Smooth muscle cell (in vitro differentiated cells): ENCODE results near the gene MOB2. TPM values are rescaled to one million over a fixed set of nuclear protein-coding genes. Genes with fewer than 3 reads are reported as not detected.

Source experiments
- DNase-seq: peaks from one replicate; lab custom pipeline; 2025; ENCODE audit not compliant: unreplicated experiment; lab: John Stamatoyannopoulos, UW
- H2AFZ ChIP-seq: fragments of 200-600 bp; sonication (generic); 2 replicates; pipeline ENCODE4 v1.6.0; 2016; ENCODE audit warnings: antibody characterized with exemption, low read depth, mild to moderate bottlenecking
- H3F3A ChIP-seq: fragments of 200-600 bp; sonication (generic); 2 replicates; pipeline ENCODE4 v1.6.0; 2017; ENCODE audit warnings: antibody characterized with exemption, low read depth
- H3K27ac ChIP-seq: fragments of 200-600 bp; sonication (generic); 2 replicates; pipeline ENCODE4 v1.5.1; 2016; ENCODE audit warnings: low read depth, mild to moderate bottlenecking
- H3K27me3 ChIP-seq: fragments of 200-600 bp; sonication (generic); 2 replicates; pipeline ENCODE4 v1.6.1; 2016; ENCODE audit warnings: low read depth, mild to moderate bottlenecking
- H3K36me3 ChIP-seq: fragments of 200-600 bp; sonication (generic); 2 replicates; pipeline ENCODE4 v1.5.1; 2016; ENCODE audit warnings: low read depth
- H3K4me1 ChIP-seq: fragments of 200-600 bp; sonication (generic); 2 replicates; pipeline ENCODE4 v1.5.1; 2016; ENCODE audit warnings: low read depth
- H3K4me2 ChIP-seq: fragments of 200-600 bp; sonication (generic); 2 replicates; pipeline ENCODE4 v1.6.0; 2016; ENCODE audit warnings: mild to moderate bottlenecking
- H3K4me3 ChIP-seq: fragments of 200-600 bp; sonication (generic); 2 replicates; pipeline ENCODE4 v1.5.1; 2016; ENCODE audit warnings: mild to moderate bottlenecking
- H3K79me2 ChIP-seq: fragments of 200-600 bp; sonication (generic); 2 replicates; pipeline ENCODE4 v1.6.0; 2016; ENCODE audit warnings: low read depth, mild to moderate bottlenecking
- H3K9ac ChIP-seq: fragments of 200-600 bp; sonication (generic); 2 replicates; pipeline ENCODE4 v1.6.0; 2016; ENCODE audit warnings: low read depth
- H3K9me3 ChIP-seq: fragments of 200-600 bp; sonication (generic); replicated peaks from 2 replicates; pipeline ENCODE4 v1.5.1; 2016; ENCODE audit warnings: low read depth
- H4K20me1 ChIP-seq: fragments of 200-600 bp; sonication (generic); 2 replicates; pipeline ENCODE4 v1.6.0; 2016; ENCODE audit warnings: low read depth
- CTCF ChIP-seq: fragments of 200-600 bp; sonication (generic); IDR thresholded peaks from 2 replicates; pipeline ENCODE4 v1.5.1; 2017; ENCODE audit warnings: borderline replicate concordance, mild to moderate bottlenecking, antibody characterized with exemption; ENCODE audit not compliant: insufficient read depth, poor library complexity, severe bottlenecking
- WGBS: methylation state at CpG from one replicate; pipeline ENCODE4 v1.1.7; 2016; ENCODE audit warnings: low lambda C conversion rate; 5-methylcytosine and 5-hydroxymethylcytosine counted together
- polyA plus RNA-seq: library from polyadenylated mRNA; unstranded; fragments of >200 nt; fragmentation: Nextera tagmentation; extraction: Ambion mirVana; gene quantifications from 2 replicates; pipeline ENCODE4 v1.2.1, GENCODE V29; 2016
- total RNA-seq: library from RNA; depleted of rRNA; stranded (reverse); fragments of >200 nt; gene quantifications from 2 replicates; pipeline ENCODE4 v1.2.3, GENCODE V29; 2014

Gene MOB2
- total and polyA plus RNA-seq, 2 experiments from 2014 or later, result 2.5 to 24.0 TPM

- H3K27me3 ChIP-seq, result no peaks in the 10 kb centered on the region
- no peak overlapping the region for H3K4me2 ChIP-seq
- no peaks in the 10 kb centered on the region for H3F3A ChIP-seq
- H4K20me1 ChIP-seq, result peaks cover 20% of the 10 kb centered on the region
- no peaks in the 10 kb centered on the region for H3K36me3 ChIP-seq
- WGBS, result 96% methylated on average over 12 of the region's 12 CpGs
- H3K4me3 ChIP-seq, result no peak overlapping the region
- H3K27ac ChIP-seq, result no peak overlapping the region
- H3K9me3 ChIP-seq, result no peaks in the 10 kb centered on the region
- no peak overlapping the region for H2AFZ ChIP-seq
- H3K79me2 ChIP-seq, result no peaks in the 10 kb centered on the region
- TF ChIP-seq CTCF, result no peak
- H3K9ac ChIP-seq, result no peak overlapping the region
- no peaks in the 10 kb centered on the region for H3K4me1 ChIP-seq
- no peak for DNase-seq
Observed at GRCh38 chr11:1475841-1476240, 10.7 kb downstream of the MOB2 start.

GRCh38 chr11:1473786-1474185 is 12.8 kb downstream of the MOB2 start:
- no peak for TF ChIP-seq CTCF
- Histone ChIP-seq H3K4me3 (no peak overlapping the region), H3F3A (no peaks in the 10 kb centered on the region), H3K27ac (no peak overlapping the region), H3K79me2 (no peaks in the 10 kb centered on the region), H3K4me2 (no peak overlapping the region), H4K20me1 (peaks cover under 1% of the 10 kb centered on the region), H3K36me3 (no peaks in the 10 kb centered on the region), H2AFZ (no peak overlapping the region), H3K9ac (no peak overlapping the region), H3K27me3 (no peaks in the 10 kb centered on the region), H3K4me1 (no peaks in the 10 kb centered on the region), H3K9me3 (no peaks in the 10 kb centered on the region)
- whole genome bisulfite sequencing, result 98% methylated on average over 19 of the region's 22 CpGs
- DNase-seq, result no peak

GRCh38 chr11:1473011-1473628 is 13.5 kb downstream of the MOB2 start:
- H4K20me1 ChIP-seq, result no peaks in the 10 kb centered on the region
- H3K4me2 ChIP-seq, result no peak overlapping the region
- H3K4me3 ChIP-seq, result no peak overlapping the region
- H3K4me1 ChIP-seq, result no peaks in the 10 kb centered on the region
- no peak overlapping the region for H2AFZ ChIP-seq
- H3F3A ChIP-seq, result no peaks in the 10 kb centered on the region
- H3K9ac ChIP-seq, result no peak overlapping the region
- no peak for DNase-seq
- TF ChIP-seq CTCF, result no peak
- H3K79me2 ChIP-seq, result no peaks in the 10 kb centered on the region
- H3K27ac ChIP-seq, result no peak overlapping the region
- 93% methylated on average over 12 of the region's 12 CpGs for WGBS
- H3K9me3 ChIP-seq, result no peaks in the 10 kb centered on the region
- H3K27me3 ChIP-seq, result no peaks in the 10 kb centered on the region
- H3K36me3 ChIP-seq, result no peaks in the 10 kb centered on the region
